ENCODE measurements around the gene CDC42BPB.

CDC42BPB gene

DNA sequence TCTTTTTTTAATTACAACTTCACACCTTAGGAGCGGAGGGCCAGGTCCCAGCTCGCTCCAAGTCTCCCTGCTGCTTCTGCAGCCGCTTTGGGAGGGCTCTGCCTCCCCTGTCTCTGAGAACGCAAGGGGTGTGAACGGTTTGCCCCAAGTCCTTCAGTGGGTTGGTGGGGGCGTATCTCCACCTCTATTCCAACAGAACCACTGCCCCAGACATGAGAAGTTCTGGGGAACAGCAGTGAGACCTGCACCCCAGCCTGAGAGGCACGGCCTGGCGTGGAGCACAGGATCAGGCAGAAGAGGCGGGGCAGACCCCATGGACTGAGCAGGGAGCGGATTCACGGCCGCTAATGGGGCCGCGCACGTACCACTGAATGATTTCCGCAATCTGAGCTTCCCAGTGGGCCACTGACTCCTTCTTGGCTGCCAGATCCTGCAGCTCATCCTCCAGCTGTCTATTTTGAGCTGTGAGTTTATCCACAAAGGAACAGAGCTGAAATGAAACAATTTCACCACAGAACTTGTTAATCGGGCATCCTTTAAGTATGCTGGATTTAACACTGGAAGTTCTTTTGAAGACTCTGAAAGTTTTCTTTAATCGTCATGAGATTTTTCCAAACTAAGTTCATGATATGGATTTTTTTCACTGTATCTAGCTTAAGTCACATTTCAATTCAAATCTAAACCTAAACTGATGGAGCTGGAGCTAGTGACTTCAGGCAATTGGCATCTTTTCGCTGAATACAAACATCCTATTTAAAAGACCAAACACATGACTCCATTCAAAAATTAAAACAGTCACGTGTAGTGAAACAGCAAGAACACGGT lies 90.5 kb downstream of the CDC42BPB start:
- no peak for DNase-seq (ENCODE audit: low read depth)

DNA sequence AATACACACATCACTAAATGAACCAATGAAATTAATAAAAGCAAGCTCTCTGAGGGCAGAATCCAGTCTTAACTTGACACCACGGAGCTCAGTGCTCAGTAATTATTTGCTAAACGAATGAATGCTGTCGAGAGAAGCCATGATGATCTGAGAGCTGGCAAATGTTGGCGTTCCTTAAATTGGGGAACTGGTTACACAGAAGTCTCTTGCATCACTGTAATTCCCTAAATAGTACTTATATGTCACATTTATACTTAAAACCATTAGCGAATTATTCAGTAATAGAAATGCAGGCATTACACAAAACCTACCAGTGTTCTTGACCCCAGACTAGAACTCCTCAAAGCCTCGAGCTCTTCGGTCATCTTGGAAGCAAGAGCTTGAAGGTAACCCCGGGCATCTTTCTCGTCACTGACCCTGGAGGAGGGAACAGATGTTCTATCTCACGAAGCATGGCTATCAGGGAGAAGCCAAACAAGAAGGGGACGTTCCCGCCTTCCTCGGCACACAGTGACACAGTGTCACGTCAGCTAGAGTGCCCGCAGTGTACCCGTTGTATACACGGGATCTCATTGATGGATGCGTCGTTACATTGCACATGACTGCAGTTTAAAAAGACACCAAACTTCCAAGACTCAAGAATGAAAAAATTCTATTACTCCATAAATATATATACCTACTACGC lies 91.2 kb downstream of the CDC42BPB start:
- DNase-seq (ENCODE audit: low read depth) = no peak

DNA sequence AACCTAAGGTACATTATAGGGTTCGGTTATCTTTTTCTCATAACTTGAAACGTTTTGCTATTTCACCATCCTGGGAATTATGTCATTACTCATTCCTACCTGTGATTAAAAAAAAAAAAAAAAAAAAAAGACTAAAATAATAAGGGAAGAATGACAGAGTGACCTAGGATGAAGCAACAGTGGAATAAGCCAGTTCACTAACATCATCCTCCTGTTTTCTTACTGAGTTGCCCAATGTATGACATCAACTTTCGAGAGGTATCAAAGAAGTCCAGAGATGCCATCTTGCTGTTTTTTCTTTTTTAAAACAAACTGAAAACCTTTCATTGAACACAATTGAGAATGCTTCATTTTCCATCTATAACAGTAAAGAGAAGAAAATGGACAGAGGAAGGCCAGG lies 92.1 kb downstream of the CDC42BPB start:
- DNase-seq (ENCODE audit: low read depth) = no peak

DNA sequence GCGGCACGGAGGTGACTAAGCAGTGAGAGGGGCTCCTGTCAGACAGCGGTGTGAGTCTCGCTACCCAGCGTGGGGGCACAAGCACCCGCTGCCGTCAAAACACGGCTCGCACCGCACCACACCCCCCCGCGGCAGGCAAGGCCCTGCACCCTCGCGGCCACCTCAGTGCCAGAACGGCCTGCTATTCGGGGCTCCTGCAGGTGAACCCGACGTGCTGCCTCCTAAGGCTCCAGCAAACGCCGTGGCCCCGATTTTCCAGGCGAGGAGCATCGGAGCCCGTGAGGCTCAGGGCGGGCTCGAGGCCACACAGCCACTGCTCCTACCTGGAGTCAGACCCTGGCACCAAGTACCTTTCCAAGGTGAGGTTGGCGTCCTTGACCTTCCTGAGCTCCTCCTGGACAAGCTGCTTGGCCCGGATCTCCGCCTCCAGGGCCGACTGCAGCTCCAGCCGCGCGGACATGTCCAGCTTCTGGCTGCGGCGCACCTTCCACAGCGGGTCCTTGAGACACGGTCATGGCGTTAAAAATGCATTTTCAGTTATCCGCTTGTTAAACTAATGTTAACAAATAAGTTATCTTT lies 93.1 kb downstream of the CDC42BPB start:
- no peak for DNase-seq (ENCODE audit: low read depth)

DNA sequence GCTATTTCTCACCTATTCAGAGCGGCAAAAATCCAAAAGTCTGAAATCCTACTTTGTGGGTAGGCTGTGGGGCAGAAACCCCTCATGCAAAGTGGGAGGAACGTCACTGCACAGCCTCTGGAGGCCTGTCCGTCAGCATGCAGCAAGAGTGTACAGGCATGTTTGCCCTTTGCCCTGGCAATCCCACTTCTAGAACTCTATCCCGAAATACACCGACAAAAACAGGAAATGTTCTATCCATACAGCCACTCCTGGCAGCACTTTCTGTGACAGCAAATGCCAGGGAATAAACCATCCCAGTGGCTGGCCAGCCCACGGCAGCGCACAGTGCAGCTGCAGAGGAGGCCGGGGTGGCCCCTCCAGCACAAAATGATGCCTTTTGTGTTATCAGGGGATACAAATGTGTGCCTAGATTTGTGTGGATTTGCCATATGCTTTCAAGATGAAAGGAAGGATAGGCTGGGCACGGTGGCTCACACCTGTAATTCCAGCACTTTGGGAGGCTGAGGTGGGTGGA lies 95.2 kb downstream of the CDC42BPB start:
- no peak for DNase-seq (ENCODE audit: low read depth)

DNA sequence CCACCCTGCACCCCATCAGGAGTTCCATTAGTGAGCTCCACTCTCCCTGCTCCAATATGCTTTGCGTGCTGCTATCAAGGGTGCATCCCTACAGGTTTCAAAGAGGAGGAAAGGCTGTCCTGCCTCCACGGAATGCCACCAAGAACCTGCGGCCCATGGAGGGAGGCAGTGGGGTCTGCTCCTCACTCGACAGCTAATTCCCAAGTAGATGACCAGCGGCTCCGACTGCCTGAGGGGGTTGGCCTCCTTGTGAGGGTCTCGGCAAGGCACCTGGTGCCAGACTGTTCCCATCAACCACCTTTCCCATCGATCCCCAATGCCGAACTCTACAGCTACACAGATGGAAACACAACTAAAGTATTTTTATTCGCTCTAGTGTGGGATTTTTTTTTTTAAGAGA lies 98.9 kb downstream of the CDC42BPB start:
- DNase-seq (ENCODE audit: low read depth) = no peak

DNA sequence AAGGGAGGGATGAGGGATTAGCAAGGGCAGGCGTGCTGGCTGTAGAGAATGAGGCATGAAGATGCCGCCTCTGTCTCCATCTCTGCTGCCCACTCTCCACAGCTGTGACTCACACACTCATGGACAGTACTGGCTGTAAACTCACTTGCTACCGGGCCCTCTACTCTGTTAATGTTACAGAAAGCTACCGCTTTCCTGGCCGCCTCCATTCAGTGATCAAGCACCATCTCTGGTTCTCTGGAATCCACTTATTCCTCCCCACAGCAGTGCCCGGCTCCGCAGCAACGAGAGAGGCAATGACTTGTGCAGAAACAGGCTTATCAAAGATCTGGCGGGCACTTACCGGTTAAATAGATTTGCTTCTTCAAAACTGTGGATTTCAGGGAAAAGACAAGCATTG lies 100.1 kb downstream of the CDC42BPB start:
- peak; percentile 28 for DNase-seq (ENCODE audit: low read depth)

DNA sequence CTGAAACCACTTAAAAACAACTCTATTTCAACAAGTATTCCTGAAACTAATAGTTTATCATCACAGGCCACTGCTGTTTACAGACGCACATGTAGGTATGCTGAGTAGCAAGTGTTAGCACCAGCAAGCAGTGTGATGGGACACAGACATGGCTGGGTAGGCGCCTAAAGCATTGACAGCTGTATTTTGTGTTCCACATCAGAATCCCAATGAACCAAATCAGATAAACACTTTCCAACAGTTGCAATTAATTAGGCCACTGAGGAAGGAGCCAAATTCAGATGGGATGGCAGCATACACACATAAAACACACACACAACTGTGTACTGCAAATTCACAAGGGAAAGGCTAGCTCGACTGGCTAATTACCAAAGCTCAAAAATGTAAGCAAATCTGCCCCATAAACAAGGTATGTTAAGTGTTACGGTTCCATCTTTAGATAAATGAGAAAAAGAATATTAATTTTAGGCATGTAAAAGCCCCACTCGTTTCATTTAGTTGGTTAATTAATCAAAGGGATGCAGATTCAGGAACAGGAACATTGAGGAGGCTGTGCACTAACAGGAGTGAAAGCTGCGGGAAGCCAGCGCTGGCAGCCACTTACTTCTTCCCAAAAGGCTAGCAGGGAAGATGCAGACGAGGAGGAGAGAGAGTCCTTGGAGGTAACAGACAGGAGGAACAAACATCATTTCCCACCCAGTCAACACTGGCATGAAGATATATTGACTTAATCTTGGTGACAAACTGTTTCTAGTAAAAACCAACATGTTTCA lies 101.5 kb downstream of the CDC42BPB start:
- no peak for DNase-seq (ENCODE audit: low read depth)

DNA sequence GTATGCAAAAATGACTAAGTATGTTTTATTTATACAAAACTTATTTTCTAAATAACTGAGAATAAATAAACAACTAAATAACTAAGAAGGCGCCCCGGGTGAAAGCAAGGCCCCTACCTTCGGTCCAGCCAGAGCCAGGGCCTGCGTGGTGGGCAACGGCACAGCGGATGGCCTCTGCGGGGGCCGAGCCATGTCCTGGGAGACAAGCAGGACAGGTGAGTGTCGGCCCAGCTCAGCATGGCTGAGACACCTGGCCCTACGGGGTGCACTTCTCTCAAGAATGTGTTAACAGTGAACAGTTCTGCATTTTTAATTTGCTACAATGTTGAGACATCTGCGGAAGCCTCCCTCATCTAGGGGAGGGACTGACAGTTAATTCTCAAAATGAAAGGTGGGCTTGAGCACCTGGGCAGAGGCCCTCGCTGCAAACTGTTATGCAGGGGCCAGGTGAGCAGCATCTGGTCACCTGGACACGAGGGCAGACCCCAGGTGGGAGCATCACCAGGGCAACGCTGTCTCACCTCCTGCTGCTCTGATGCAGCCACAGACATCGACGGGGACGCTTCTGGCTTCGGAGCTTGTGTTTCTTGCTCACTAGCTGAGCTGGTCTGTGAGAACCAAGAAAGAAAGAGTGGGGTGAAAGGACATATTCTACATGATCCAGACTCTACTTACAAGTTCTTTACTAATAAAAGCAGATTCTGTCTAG lies 103.1 kb downstream of the CDC42BPB start:
- no peak for DNase-seq (ENCODE audit: low read depth)

DNA sequence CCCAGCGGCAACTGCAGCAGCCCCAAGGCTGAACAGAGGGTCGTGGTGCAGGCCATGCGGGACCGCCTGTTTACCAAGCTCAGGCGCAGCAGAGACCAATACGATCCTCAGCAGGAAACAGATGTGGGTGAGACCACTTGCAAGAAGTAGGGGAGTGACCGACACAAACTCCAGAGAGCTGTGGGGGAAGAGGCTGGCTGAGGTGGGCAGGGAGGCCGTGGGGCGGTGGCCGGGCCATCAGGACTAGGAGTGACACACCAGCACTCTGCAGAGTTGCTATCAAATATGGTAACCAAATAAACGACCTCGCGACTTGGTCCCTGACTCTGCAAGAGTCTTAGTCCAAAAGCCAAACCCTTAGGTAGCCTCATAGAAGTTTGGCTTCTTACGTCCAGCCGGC lies 104.2 kb downstream of the CDC42BPB start:
- DNase-seq (ENCODE audit: low read depth) = no peak

DNA sequence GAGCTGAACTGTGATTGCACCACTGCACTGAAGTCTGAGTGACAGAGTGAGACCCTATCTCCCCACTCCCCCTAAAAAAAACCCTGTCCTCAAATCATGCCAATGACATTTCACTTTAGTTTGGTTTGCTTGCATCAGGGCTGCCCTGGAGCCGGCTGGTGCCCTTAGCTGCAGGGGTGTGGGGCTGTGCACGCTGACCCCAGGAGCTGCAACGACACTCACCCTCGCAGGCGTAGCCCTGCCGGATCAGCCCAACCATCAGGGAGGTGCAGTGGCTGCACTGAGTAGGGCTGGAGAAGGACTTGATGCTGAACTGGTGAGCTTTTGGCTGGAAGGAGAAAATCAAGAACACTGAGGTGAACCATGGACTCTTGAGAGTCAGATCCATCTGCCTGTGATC lies 105.1 kb downstream of the CDC42BPB start:
- no peak for DNase-seq (ENCODE audit: low read depth)

DNA sequence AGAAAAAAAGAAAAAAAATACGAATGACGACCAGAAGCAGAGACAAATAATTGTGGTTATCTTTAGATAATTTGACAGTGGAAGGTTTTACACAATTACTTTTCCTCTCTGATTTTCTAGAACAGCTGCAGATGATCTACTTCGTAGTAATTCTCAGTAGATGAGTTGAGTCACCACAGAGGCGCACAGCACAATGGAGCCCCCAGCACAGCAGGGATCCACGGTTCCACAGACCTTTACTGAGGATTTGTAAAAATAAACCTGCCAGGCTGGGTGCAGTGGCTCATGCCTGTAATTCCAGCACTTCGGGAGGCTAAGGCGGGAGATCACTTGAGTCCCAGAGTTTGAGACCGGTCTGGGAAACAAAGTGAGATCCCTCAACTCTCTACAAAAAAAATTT lies 105.5 kb downstream of the CDC42BPB start:
- DNase-seq (ENCODE audit: low read depth) = peak; percentile 12

DNA sequence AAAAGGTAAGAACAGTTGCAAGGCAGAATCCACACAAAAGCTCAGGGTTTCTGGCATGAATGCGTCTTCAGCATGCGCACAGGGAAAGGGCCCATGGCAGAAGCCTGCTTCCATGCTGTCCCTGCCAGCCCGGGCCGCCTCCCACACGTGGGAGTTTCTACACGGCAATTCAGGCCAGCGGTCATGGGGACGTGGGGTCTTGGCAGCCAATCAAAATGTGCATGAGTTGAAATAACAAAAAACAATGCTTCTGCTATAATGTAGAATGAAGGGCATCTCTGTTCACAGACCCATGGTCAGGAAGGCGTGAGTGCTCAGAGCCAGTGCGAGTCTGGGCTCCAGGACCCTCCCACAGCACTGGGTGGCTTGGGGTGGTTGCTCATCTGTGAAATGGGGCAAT lies 106.3 kb downstream of the CDC42BPB start:
- no peak for DNase-seq (ENCODE audit: low read depth)

DNA sequence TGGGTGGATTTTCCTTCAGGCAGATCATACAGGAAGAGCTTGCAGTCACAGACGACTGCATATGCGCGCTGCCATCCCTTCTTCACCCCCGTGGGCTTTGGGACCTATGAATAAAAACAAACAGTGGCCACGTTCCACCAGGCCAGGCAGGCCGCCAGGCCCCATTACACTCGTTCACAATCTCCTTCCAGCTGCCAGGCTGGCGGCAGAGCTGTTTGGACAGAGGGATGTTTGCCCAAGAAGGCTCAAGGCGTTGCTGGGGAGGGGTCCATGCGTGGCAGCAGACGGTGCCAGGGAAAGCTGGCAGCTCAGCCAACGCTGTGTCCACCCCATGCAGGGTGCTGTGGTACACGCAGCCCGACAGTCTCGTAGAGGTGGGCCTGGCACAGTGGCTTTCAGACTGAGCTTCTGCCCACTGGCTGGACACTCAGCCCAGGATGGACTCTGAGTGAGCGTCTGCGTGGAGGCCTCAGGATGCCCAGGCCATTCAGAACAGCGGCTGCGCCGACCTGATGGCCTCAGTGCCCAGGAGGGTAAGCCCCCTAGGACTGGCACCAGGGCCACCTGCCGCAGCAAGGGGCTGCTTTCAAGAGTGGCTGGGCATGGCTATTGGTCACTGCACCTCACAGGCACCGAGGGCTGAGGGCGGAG lies 107.4 kb downstream of the CDC42BPB start:
- no peak for DNase-seq (ENCODE audit: low read depth)

DNA sequence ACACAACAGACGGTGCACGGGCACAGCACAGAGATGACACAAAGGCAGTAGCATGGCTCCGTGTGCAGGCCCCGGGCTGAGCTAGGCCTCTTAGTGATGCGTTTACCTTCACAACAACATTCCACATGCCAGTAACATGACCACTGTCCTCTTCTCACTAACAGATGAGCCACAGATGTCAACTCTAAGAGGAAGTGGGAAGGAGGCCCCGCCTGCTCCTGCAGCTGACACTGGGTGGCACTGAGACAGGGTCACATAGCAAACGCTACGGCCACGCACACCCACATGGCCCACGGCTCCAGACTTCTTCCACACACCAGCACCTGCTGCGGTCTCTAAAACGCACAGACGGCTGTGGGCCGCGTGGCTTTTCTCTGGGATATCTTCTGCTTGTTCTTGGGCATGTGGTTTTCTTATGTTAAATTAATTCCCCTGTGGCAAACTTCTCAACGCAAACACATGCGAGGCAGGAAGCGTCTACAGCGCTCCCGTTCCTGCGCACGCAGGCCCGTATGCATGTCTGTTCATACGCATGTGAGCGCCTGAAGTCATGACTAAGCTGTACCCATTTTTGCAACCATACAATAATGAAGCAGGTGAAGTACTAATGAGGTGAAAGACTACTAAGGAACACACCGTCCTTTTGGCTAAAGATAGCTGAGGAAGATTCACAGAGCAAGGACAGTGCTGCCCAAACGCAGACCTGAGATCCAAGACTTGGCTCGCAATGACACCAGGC lies 108.1 kb downstream of the CDC42BPB start:
- DNase-seq (ENCODE audit: low read depth) = peak; percentile 68

DNA sequence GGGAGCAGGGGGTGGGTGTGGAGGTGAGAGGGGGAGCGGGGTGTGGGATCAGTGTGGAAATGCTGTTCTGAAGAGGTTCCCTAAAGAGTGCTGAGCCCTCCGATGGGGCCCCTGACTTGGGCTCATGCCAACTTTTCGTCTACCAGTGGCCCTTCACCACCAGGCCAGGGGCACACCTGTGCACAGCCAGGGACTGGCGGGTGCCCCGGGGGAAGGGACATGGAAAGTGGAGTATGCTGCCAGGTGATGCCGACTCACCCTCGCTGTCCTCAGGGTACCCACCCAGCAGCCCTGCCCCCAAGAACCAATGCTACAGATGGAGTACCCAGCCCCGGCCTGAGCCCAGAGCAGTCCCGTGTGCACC lies 108.7 kb downstream of the CDC42BPB start:
- DNase-seq (ENCODE audit: low read depth) = no peak

DNA sequence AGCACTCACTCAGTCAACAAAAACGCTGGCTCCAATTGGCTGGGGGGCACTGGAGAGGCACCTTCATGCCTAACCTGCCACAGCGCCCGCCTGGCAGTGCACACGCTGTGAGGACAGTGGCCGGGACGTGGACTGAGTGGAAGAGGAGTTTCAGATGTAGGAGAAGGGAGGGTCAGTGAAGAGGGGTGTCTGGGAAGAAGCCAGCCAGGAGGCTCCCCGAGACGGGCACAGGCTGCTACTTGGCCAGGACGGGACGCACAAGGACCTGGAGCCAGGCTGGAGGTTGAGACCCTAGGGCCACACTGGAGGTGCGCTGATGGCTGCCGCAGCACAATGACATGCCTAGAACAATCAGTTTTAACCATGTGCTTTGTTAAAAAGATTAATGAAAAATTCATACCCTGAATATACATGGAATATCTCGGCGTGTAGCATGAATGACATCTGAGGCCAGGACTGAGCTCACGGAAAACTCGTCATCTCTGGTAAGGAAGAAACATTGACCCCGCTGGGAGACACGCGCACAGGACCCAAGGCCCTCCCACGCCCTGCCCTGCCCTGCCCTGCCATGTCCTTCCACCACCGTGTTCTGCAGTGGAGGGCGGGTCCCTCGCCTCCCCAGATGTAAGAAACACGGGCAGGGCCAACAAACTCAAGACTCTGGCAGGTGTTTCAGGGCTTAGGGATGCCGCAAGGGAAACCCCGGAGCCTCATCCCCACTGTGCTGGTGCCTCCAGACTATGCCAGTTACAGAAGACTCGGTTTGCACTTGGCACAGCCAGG lies 109.8 kb downstream of the CDC42BPB start:
- no peak for DNase-seq (ENCODE audit: low read depth)

DNA sequence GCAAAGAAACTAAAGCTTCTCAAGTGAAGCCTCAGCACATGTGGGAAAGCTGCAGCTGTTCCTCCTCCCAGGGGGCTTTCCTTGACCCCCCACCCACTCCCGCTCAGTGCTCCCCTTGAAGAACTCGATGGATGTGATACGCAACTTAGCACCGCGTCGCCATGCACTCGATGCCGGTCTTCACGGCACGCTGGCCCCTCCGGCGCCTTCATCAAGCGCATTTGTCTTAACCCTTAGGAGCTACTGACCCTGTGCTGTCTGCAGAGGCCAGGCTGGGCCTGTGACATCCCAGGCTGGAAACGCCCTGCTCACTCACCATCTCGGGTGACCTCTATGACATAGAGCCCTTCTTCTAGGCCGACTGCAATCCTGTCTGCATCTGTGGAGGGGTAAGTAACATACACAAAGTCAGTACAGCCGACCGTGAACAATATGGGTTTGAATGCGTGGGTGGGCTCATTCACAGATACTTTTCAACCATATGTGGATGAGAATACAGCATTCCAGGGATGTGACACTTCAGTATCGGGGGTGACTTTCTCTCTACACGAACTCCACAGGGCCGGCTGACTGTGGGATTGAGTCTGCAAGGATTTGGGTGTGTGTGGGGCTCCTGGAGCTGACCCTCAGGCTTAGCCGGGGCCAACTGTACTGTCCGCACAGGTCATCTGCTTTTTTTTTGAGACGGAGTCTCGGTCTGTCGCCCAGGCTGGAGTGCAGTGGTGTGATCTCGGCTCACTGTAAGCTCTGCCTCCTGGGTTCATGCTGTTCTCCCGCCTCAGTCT lies 111.8 kb downstream of the CDC42BPB start:
- DNase-seq (ENCODE audit: low read depth) = peak; percentile 30

All from ELR (cell line).